CD4-positive, alpha-beta T cell treated with Interleukin-15 for 1 hour (primary cell): ENCODE results near the gene TMPRSS7.

Experiments
- DNase-seq: peaks from one replicate; pipeline ENCODE4 v3.0.0-alpha.2; 2020

TMPRSS7 gene

DNA sequence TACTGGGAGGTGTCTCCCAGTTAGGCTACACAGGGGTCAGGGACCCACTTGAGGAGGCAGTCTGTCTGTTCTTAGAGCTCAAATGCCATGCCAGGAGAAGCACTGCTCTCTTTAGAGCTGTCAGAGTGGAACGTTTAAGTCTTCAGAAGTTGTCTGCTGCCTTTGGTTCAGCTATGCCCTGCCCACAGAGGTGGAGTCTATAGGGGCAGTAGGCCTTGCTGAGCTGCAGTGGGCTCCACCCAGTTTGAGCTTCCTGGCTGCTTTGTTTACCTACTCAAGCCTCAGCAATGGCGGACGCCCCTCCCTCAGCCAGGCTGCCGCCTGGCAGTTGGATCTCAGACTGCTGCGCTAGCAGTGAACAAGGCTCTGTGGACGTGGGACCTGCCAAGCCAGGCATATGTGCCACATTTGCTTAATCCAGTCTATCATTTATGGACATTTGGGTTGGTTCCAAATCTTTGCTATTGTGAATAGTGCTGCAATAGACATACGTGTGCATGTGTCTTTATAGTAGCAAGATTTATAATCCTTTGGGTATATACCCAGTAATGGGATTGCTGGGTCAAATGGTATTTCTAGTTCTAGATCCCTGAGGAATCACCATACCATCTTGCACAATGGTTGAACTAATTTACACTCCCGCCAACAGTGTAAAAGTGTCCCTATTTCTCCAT is 38.0 kb downstream of the TMPRSS7 start:
- DNase-seq: peak; percentile 72

GRCh38 chr3:112074006-112074405 is 39.5 kb downstream of the TMPRSS7 start:
- no peak for DNase-seq

- no peak for DNase-seq
These were observed 40.3 kb downstream of the TMPRSS7 start for GRCh38 chr3:112074616-112075497.

DNA sequence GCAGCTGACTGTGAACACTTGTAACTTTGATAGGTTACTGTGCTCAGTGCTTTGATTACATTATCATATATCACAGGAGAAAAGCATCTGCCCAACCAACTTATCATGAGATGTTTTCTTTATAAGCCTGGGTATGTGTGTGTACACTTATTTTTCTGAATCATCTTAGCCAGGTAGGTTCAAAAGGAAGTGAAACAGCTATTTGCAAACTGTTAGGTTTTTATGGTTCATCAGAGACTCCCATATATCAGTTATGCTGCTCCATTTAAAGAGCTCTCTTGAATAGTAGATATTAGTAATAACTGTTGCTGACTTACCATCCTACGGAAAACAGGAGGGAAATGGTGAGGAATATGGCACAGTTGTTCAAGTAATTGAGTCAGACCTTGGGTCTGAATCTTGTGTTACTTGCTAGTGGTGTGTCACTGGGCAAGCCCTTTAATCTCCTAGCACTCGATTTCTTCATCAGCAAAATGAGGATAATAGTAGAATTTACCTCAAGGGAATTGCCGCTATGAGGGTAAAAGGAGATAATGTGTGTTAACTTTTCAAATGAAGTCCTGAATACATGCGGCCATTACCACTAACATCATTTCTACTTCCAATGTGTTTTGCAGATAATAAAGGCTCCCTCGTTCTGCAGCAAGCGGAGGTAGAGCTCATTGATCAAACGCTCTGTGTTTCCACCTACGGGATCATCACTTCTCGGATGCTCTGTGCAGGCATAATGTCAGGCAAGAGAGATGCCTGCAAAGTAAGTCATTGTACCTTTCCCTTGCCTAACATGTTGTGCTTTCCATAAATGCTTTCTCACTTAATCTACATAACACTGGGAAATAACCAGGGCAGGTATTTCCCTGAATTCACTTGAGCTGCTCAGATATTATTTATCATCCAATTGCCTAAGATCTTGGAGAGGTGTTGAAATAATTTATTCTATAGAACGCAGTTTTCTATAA is 43.9 kb downstream of the TMPRSS7 start:
- no peak for DNase-seq

DNA sequence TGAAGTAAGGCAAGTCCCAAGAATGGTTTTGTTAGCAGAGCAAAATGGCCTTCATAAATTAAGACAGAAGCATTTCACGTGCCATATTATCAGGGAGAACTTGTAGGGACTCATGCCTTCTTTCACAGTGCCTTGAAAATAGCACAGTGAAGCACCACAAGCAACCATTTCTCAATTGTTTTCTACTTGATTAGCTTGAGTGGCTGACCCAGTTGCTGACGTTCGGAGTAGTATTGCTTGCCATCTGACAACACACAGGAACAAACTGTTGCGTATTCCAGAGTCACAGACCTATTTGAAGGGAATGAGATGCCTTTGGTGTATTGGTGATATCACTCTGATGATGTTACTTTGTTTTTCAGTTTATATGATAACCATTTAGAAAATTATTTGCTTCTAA is 48.7 kb downstream of the TMPRSS7 start:
- no peak for DNase-seq

DNA sequence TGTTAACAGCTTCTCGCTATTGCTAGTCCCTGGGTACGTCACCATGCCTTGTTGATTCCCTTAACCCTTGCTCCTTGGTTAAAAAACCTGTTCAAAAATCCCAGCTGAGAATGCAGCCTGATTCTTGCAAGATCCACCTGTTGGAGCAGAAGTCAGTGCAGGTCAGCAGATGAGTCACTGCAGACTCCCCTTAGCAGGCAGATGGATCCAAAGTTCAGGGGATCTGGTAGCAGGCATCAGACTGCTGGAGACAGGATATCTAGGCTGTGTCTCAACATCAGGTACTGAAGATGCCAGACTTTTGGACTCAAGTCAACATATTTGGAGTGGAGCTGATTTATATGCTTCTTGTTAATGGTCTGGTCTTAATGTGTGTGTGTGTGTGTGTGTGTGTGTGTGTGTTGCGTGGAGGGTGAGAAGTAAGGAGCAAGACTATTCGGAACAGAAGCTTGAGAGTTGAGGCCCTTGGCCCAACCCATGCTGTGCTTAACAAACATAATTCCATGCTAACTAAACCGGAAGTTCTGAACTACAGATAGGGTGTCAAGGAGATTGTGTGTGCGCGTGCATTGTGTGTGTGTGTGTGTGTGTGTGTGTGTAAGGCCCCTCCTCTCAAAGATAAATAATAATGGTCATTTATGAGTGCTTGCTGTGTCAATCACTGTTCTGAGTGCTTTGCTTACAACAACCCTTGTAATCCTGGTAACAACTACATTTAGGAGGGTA is 50.6 kb downstream of the TMPRSS7 start:
- DNase-seq: no peak

GRCh38 chr3:112085735-112086075 is 51.2 kb downstream of the TMPRSS7 start:
- no peak for DNase-seq

DNA sequence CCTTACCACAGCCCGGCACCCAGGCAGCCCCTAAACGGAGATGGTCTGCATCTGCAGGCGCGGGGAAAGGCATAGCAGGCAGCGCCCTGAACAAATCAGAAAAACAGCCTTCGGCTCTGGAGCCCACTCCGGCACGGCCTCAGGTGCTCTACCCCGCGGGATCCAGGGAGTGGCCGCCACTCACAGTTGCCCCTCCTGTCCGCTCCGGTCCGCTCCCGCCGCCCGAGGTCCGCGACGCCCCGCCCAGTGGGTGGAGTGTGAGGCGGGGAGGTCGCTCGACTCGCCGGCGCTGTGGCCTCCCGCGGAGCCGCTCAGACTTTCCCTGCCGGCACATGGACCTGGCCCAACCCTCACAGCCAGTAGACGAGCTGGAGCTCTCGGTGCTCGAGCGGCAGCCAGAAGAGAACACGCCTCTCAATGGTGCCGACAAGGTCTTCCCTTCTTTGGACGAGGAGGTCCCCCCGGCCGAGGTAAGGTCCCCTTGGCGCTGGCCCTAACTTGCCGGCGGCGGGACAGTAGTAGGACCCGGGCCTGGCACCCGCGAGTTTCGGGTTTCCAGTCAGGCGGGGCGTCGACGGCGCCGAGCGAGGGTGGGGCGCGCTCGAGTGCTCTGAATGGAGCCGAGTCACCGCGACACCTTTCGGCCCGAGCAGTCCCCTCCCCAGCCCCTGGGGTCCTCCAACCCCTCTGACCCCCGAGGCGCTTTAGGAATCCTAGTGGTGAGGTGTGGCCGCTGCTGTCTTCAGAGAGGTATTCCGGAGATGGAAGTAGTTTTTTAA is 51.7 kb downstream of the TMPRSS7 start, which contains the start of gene C3orf52:
Gene C3orf52 (plus strand): TSS at position 314 of the 779 bp plus-strand sequence. CDS start 19 bp downstream, at position 333.
- DNase-seq: peak; percentile 50

GRCh38 chr3:112086875-112087524 is 52.5 kb downstream of the TMPRSS7 start:
- no peak for DNase-seq

GRCh38 chr3:112087746-112088145 is 53.2 kb downstream of the TMPRSS7 start:
- no peak for DNase-seq

DNA sequence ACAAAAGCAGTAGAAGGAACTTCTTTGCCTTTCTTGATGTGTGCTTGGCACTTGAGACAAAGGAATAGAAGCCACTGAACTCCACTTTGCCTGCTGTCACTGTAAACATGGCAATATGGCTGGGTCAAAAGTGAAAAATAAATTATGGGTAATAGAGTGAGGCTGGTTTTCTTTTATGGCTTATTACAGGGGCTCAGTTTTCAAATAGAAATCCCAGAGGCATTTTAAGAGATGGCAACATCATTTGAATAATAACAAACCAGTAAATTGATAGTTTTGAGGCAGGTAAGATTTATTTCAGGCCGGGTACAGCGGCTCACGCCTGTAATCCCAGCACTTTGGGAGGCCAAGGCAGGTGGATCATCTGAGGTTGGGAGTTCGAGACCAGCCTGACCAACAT is 54.4 kb downstream of the TMPRSS7 start:
- no peak for DNase-seq

DNA sequence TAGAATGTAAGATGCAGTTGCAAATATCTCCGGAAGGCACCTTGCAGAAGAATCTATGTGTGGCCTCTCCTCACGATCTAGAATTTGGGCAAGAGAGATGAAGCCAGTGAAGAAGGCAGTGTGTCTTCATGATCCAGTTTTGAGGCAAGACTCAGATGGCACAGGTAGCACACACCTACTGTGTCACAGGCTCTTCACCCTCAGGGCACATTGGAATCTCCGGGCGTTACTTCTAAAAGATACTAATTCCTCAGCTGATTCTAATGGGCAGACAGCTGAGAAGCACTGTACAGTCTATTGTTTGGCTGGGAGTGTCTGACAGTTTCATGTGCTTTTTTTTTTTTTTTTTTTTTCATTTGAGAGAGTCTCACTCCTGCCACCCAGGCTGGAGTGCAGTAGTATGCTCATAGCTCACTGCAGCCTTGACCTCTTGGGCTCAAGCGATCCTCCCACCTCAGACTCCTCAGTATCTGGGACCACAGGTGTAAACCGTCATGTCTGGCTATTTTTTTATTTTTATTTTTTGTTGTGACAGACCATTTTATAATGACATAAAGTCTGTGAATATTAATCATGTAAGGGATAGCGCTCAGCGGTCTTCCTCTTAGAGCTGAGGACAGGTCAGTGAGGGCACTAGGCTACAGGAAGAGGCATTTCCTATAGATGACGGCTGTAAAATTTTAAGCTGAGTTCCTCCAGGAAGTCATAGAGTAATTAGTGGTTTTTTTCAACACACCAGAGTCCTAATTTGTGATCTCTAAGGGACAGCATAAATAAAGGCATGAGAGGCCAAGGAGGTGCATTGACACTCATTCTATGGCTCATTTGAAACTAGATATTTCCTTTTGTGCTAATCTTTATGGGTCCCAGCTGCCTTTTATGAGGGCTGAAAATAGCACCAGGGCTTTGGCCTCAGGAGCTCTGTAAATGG is 55.7 kb downstream of the TMPRSS7 start:
- DNase-seq: no peak

- DNase-seq: no peak
These were observed 56.5 kb downstream of the TMPRSS7 start for GRCh38 chr3:112090887-112091586.

DNA sequence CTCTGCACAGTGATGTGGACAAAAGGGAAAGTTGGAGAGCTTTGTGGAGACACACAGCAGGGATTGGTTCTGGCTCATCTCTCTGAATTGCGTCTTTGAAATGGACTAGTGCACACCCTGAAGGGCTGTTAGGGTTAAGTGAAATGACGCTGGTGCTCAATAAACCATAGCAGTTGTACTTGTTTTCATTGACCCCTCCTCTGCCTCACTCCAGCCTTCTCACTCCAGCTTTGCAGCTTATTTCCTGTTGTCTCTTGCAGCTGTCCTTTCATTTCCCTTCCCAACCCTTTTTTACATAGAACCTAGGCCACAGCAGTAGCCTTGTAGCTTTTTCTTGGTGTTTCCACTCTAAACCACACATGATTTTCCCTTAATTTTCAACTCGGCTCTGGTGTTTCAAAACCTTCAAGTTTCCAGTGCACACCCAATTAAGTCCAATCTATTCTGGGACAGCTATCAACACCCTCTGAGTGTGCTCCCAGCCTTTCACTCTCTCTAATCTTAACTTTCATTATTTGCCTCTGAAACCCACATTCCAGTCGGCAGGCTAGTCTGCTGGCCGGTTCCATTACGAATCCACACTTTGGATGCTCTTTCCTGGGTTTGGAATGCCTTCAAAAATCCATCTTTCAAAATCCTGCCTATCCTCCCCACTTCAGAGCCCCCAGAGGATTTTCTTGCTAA is 58.1 kb downstream of the TMPRSS7 start:
- DNase-seq: no peak

DNA sequence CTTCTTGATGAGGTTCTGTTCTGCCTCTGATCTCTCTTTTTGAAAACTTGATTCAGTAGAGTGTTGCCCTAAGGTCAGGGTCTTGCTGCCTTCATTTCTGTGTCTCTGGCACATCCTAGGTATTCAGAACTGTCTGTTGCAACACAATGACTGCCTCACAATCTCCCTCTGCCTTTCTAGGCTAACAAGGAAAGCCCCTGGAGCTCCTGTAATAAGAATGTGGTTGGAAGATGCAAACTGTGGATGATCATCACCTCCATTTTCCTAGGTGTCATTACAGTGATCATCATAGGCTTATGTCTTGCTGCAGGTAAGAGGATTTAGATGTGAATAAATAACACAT is 58.6 kb downstream of the TMPRSS7 start:
- DNase-seq: no peak

GRCh38 chr3:112095731-112096130 is 61.2 kb downstream of the TMPRSS7 start:
- no peak for DNase-seq

DNA sequence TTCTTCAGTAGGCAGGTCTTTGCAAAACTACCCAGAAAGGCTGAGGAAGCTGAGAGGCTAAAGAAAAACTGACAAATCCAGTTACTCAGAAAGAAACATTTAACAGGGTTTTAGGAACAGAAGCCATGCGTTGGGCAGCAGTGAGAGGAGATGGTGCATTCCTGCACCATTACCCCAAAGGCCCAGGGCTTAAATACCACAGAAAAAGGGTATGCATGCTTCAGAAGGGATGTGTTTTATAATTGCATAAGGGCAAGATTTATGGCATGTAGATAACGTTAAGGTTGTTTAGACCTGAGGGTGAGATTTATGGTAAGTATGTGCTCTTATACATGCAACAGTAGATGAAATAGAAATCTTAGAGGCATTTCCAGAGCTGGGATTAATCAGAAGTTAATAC is 61.6 kb downstream of the TMPRSS7 start:
- no peak for DNase-seq

DNA sequence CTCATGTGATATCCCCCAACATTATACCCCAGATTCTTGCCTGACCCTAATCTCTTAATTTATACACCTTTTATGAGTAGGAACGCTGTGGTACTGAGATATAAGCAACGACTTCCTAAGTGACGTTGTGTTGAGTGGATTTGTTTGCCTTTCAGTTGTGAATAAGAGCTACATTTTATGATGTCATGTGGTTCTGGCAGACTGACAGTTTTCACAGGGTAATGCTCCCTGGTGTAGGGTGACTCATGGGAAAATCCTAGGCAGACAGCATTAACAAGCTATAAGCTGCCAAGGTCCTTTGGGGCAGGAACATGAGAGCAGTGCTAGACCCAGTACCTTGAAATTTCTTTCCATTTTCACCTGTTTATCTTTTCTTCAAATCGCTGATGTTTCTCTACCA is 62.8 kb downstream of the TMPRSS7 start:
- no peak for DNase-seq

DNA sequence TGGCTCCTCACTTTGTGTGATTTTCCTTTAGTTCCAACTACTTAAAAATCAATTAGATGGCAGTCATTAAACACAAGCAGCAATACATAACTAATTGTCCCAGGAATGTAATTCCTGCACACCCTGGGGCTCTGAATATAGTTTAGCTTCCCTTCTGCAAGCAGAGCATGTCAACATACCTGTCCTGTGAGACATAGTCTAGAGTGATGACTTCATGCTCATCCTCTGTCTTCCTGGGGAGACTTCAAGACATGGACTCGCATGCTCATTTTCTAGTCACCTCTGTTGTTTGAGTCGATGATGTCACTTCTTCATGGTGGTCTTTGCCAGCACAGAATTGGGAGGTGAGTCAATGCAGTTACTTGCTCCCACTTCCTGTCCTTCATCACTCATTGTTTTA is 67.4 kb downstream of the TMPRSS7 start:
- DNase-seq: no peak
